ENCODE data around the gene TIAM2. TPM values are rescaled to one million over a fixed set of nuclear protein-coding genes. Genes with fewer than 3 reads are reported as not detected.

TIAM2 gene
- total RNA-seq, 1 donor from 2014 or later: 21.1 TPM

- Mint-ChIP-seq H3K27me3 (ENCODE audit: unreplicated experiment) (peaks cover 7% of the 10 kb centered on the region), H3K4me3 (ENCODE audit: unreplicated experiment) (no peak overlapping the region), H3K9me3 (ENCODE audit: unreplicated experiment) (no peaks in the 10 kb centered on the region), H3K36me3 (ENCODE audit: low read depth, unreplicated experiment) (peaks cover 10% of the 10 kb centered on the region), H3K4me1 (ENCODE audit: unreplicated experiment) (peaks cover 15% of the 10 kb centered on the region), H3K27ac (ENCODE audit: unreplicated experiment) (no peak overlapping the region)
- TF ChIP-seq CTCF (IDR thresholded peaks at IDR 0.05; ENCODE audit: unreplicated experiment): no peak
- no peak for DNase-seq (ENCODE audit: low spot score)
Measured at GRCh38 chr6:155155787-155156447, 160.8 kb downstream of the TIAM2 start.

- Mint-ChIP-seq H3K4me1 (ENCODE audit: unreplicated experiment) (peaks cover 15% of the 10 kb centered on the region), H3K27me3 (ENCODE audit: unreplicated experiment) (peaks cover 7% of the 10 kb centered on the region), H3K36me3 (ENCODE audit: low read depth, unreplicated experiment) (peaks cover 9% of the 10 kb centered on the region), H3K4me3 (ENCODE audit: unreplicated experiment) (no peak overlapping the region), H3K9me3 (ENCODE audit: unreplicated experiment) (no peaks in the 10 kb centered on the region), H3K27ac (ENCODE audit: unreplicated experiment) (no peak overlapping the region)
- no peak for DNase-seq (ENCODE audit: low spot score)
- TF ChIP-seq CTCF (IDR thresholded peaks at IDR 0.05; ENCODE audit: unreplicated experiment): no peak
Measured at GRCh38 chr6:155157101-155157500, 162.0 kb downstream of the TIAM2 start.

- Mint-ChIP-seq H3K4me1 (ENCODE audit: unreplicated experiment) (peaks cover 17% of the 10 kb centered on the region), H3K9me3 (ENCODE audit: unreplicated experiment) (no peaks in the 10 kb centered on the region), H3K27ac (ENCODE audit: unreplicated experiment) (no peak overlapping the region), H3K4me3 (ENCODE audit: unreplicated experiment) (no peak overlapping the region), H3K27me3 (ENCODE audit: unreplicated experiment) (peaks cover 5% of the 10 kb centered on the region), H3K36me3 (ENCODE audit: low read depth, unreplicated experiment) (peaks cover 13% of the 10 kb centered on the region)
- no peak for DNase-seq (ENCODE audit: low spot score)
- no peak for TF ChIP-seq CTCF (IDR thresholded peaks at IDR 0.05; ENCODE audit: unreplicated experiment)
Measured at GRCh38 chr6:155158030-155158843, 163.1 kb downstream of the TIAM2 start.

- Mint-ChIP-seq H3K27ac (ENCODE audit: unreplicated experiment) (no peak overlapping the region), H3K9me3 (ENCODE audit: unreplicated experiment) (no peaks in the 10 kb centered on the region), H3K4me1 (ENCODE audit: unreplicated experiment) (peaks cover 15% of the 10 kb centered on the region), H3K36me3 (ENCODE audit: low read depth, unreplicated experiment) (peaks cover 4% of the 10 kb centered on the region), H3K4me3 (ENCODE audit: unreplicated experiment) (no peak overlapping the region), H3K27me3 (ENCODE audit: unreplicated experiment) (peaks cover 2% of the 10 kb centered on the region)
- no peak for TF ChIP-seq CTCF (IDR thresholded peaks at IDR 0.05; ENCODE audit: unreplicated experiment)
- DNase-seq (ENCODE audit: low spot score): no peak
Measured at GRCh38 chr6:155162682-155163081, 167.6 kb downstream of the TIAM2 start.

GRCh38 chr6:155163601-155164000 is 168.5 kb downstream of the TIAM2 start:
- Mint-ChIP-seq H3K9me3 (ENCODE audit: unreplicated experiment) (no peaks in the 10 kb centered on the region), H3K4me1 (ENCODE audit: unreplicated experiment) (peaks cover 15% of the 10 kb centered on the region), H3K27ac (ENCODE audit: unreplicated experiment) (no peak overlapping the region), H3K27me3 (ENCODE audit: unreplicated experiment) (peaks cover 2% of the 10 kb centered on the region), H3K36me3 (ENCODE audit: low read depth, unreplicated experiment) (peaks cover 4% of the 10 kb centered on the region), H3K4me3 (ENCODE audit: unreplicated experiment) (no peak overlapping the region)
- no peak for TF ChIP-seq CTCF (IDR thresholded peaks at IDR 0.05; ENCODE audit: unreplicated experiment)
- DNase-seq (ENCODE audit: low spot score): no peak

Data from endothelial cell (in vitro differentiated cells).